GM19043 (cell line): ENCODE data around the gene TIMMDC1.
"Not testable (repeated sequence)": the region's sequence is repeated elsewhere in the genome, so short reads cannot be mapped to it uniquely, and the experiment has no call there.

Experiments
- ATAC-seq: cut with Tn5 transposase; IDR thresholded peaks from one replicate; pipeline ENCODE4 v1.9.1; 2021; ENCODE audit warnings: low read depth; ENCODE audit not compliant: unreplicated experiment

The TIMMDC1 gene

GRCh38 chr3:119508172-119508845 lies 10.0 kb downstream of the TIMMDC1 start:
- ATAC-seq: no peak

GRCh38 chr3:119510690-119511089 lies 12.3 kb downstream of the TIMMDC1 start:
- ATAC-seq: no peak

GRCh38 chr3:119514637-119515036 lies 16.3 kb downstream of the TIMMDC1 start:
- ATAC-seq: no peak

- no peak for ATAC-seq
These were observed 18.8 kb downstream of the TIMMDC1 start for GRCh38 chr3:119517112-119517511.

- ATAC-seq: no peak
These were observed 19.7 kb downstream of the TIMMDC1 start for GRCh38 chr3:119518026-119518425.

DNA sequence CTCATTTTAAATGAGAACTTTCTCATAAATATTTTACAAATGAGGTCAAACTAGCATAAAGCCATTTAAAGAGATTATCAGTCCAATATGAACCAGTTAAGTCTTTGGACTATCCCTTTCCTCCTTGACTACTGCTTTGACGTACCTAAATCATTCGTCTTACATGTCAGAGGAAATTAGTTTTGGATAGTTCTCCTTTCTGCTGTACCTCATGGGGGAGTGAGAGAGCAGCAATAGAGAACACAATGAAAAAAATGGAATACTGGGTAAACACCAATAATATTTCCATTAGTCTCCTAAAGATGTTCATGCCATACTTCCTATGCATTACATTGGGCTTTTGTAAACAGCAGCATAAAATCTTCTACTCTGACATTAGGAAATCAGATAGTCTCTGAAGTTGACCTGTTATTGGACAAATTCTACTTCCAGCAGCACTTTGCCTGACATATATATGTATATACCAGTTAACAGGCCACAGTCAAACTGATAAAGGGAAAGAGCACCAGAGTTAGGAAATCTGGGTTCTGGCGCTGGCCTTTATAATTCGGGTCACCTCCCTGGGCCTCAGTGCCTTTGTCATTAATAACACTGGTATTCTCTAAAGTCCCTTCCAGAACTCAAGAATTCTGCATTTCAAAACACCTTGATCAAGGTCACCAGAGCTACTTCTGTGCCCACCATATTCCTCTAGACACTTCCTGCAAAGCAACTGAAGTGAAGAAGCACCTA lies 26.8 kb downstream of the TIMMDC1 start:
- ATAC-seq: no peak

DNA sequence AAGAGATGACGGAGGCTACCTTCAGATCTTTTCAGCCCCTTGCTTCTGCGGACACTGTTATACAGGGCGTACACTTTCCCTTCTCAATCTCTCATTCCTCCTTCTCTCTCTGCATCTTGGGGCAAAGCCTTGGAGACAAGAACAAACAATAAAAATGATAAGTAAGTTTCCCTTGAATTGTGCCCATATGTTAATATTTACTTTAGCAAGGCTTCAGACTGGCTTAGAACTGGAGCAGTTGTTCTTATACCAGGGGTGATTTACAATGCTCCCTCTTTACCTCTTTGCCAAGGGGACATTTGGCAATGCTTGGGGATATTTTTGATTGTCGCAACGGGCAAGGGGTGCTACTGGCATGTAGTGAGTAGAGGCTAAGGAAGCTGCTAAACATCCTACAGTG lies 29.4 kb downstream of the TIMMDC1 start:
- ATAC-seq: no peak

DNA sequence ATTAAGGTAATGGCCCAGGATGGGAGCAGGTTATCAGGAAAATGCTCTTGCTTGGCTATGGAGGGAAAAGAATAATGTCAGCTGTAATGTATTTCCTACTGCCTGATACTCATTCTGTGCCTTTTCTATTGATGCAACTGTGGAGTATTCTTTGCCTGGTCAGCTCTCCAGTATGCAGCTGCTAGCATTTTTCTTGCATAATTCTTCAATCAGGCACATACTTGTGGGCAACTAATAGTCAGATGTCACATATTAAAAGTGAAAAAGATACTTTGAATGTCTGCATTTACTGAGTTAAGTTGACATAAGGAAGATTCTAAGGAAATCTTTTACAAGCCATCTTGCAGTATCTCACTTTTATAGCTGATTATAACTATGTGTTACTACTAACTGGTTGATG lies 31.5 kb downstream of the TIMMDC1 start:
- no peak for ATAC-seq

GRCh38 chr3:119530456-119530855 lies 32.1 kb downstream of the TIMMDC1 start:
- no peak for ATAC-seq

GRCh38 chr3:119531151-119531550 lies 32.8 kb downstream of the TIMMDC1 start:
- no peak for ATAC-seq

DNA sequence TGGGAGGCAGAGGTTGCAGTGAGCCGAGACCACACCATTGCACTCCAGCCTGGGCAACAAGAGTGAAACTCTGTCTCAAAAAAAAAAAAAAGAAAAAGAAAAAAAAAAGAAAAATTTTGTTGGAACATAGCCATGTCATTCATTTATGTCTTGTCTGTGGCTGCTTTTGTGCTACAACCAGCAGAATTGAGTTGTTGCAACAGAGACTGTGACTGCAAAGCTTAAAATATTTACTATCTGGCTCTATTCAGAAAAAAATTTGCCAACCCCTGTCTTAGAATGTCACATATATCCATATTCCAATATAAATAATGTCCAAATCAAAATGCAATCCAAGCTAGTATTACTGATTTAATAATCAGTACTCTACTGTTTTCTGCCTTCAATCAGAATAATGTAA lies 35.9 kb downstream of the TIMMDC1 start:
- no peak for ATAC-seq

DNA sequence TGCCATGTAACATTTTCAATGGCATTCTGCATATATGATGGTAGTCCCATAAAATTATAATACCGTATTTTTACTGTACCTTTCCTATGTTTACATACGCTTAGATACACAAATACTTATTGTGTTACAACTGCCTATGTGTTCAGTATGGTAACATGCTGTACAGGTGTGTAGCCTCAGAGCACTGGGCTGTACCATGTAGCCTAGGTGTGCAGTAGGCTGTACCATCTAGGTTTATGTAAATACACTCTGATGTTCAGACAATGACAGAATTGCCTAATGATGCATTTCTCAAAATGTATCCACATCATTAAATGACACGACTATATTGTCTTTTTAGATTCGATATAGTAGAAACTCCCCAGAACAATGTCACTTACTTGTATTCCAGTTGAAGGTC lies 38.4 kb downstream of the TIMMDC1 start:
- ATAC-seq: no peak

- no peak for ATAC-seq
These were observed 40.4 kb downstream of the TIMMDC1 start for GRCh38 chr3:119538772-119539171.

DNA sequence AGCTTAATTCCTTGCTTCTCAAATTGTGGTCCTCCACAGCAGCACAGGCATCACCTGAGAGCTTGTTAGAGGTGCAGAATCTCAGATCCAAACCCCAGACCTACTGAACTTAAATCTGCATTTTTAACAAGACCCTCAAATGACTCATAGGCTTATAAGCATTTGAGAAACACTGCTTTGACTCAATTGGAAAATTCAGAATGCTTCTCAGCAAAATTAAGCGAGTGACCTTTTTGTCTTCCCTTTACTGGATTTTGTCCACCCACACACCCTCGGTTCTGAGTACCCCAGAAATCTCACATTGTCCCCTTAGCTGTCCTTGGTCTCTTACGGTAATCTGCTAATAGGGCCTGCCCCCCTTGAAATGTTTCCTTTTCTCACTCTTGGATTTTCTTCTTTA lies 43.2 kb downstream of the TIMMDC1 start:
- ATAC-seq: no peak

DNA sequence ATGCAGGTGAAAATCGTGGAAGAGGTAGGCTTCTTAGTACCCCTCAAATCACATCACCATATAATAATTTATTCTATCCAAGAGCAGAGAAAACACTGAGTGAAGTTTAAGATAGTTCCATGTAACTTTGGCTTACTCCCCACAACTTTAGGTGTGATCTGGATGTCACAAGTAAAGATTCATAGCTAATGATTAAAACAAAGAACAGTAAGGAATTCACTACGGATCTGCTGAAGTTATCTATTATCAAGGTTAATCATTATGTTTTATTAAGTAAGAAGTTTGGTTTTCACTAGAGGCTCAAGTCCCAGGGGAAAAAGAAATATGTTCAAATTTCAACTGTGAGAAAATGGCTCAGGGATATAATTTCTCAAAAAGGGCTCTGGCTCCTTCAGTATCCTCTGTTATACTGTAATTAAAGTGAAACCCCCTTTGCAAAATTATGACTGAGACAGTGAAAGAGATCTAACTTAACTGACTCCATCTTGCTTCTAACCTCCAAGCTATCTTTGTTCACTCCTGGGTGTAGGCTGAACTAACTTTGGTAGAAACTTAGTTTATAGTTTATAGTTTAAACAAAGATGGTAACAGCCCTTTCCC lies 43.9 kb downstream of the TIMMDC1 start:
- ATAC-seq: peak; percentile 44

- ATAC-seq: no peak
These were observed 44.8 kb downstream of the TIMMDC1 start for GRCh38 chr3:119543147-119543546.

- no peak for ATAC-seq
These were observed 48.9 kb downstream of the TIMMDC1 start for GRCh38 chr3:119547227-119547626.

DNA sequence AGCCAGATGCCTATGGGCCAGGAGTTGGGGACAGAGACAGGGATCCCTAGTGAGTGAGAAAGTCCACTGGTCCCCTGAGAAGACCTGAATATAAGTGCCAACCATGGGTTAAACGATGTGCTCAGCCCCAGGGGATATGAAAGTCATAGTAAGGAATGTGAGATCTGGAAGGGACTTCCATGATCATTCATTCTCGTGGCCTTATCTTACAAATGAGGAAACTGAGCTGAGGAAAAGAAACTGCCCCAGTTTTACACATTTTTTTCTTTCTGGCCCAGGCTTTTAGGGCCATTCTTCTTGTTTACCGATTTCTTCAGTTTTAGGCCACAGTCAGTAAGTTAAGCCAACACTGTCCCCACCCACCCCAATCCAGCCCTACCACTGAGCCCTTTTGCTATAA lies 50.0 kb downstream of the TIMMDC1 start:
- no peak for ATAC-seq

- peak; percentile 42 for ATAC-seq
These were observed 52.0 kb downstream of the TIMMDC1 start for GRCh38 chr3:119550192-119550910.

- ATAC-seq: no peak
These were observed 53.3 kb downstream of the TIMMDC1 start for GRCh38 chr3:119551598-119551997.

- not testable (repeated sequence) for ATAC-seq
These were observed 54.6 kb downstream of the TIMMDC1 start for GRCh38 chr3:119552928-119553327.
